Measurements from ENCODE around the gene TEX19. TPM values are rescaled to one million over a fixed set of nuclear protein-coding genes. Genes with fewer than 3 reads are reported as not detected.

Gene TEX19
- total and polyA plus RNA-seq, 10 of the 15 experiments (the other 5 are each of a cell fraction or from before 2014, with no cell fraction given) = 0.03 to 0.32 (median 0.13) TPM; not detected in 3

DNA sequence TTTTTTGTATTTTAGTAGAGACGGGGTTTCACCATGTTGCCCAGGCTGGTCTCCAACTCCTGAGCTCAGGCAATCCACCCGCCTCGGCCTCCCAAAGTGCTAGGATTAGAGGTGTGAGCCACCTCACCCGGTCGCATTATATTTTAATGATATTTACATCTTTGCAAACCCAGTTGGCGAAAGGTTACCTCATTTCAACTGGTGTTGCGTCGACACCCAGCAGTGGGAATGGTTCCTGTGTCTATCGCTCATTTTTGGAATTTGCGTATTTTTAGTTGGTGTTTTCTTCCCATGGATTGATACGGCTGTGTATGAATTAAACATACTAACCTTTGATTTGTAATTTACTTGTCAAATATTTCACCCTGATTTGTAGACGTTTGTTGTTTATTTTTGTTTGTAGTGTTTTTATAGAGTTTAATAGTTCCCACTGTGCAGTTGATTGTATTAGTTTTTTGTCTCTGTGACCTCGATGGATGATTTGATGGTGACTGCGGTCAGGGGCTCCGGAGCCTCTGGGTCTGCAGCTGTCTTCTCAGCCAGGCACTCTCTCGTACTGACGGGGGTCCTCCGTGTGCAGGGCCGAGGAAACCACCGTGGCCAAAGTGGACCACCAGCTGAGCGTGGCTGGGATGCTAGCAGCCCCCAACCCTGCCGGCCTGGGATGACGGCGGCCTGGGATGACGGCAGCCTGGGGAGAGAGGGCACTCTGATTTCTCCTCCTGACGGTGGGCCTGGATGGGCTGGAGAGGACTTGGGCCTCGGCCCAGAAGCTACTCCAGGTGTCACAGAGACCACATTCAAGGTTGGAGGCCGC is 45.6 kb upstream of the TEX19 start:
- in situ Hi-C loops (cut with MboI) = no loop called here
- H3K4me3 ChIP-seq = no peak overlapping the region
- intact Hi-C loops (cut with micrococcal nuclease; ENCODE audit: unreplicated experiment) = no loop called here
- H3K9me3 ChIP-seq (replicated peaks; ENCODE audit: control insufficient read depth, insufficient read depth, low read length) = no peaks in the 10 kb centered on the region
- peaks cover 0 to 2% of the 10 kb centered on the region in 2 experiments; a peak in 2 of 4 replicates for H3K27me3 ChIP-seq (replicated peaks in 1 of 2; ENCODE audit: control insufficient read depth in 2 of 2, insufficient read depth in 2 of 2, low read length in 1 of 2)
- H2AFZ ChIP-seq (ENCODE audit: control insufficient read depth, low read depth, low read length) = no peak overlapping the region
- H3K27ac ChIP-seq (ENCODE audit: control insufficient read depth, insufficient read depth) = no peak overlapping the region
- WGBS (ENCODE audit: insufficient coverage, insufficient replicate concordance, low lambda C conversion rate, missing lambda C conversion rate) = 55% methylated on average over 27 of the region's 28 CpGs
- H3K36me3 ChIP-seq (ENCODE audit: control insufficient read depth in 2 of 2, insufficient read depth in 2 of 2, low read length in 1 of 2) = no peaks in the 10 kb centered on the region
- H3K79me2 ChIP-seq (ENCODE audit: control insufficient read depth, insufficient read depth, low read length) = no peaks in the 10 kb centered on the region
- ChIA-PET CTCF (interaction anchor here (1.6 kb wide), 1 partner anchor 12 kb away, joined by 4 read pairs; no protein-coding TSS in a partner anchor), POLR2A (interaction anchor here (6.2 kb wide), 1 partner anchor 12 kb away, joined by 32 read pairs; no protein-coding TSS in a partner anchor), RAD21 (ENCODE audit: unreplicated experiment) (interaction anchor here (1.2 to 1.4 kb wide), 2 partner anchors 12 to 13 kb away, joined by 3 to 4 read pairs; no protein-coding TSS in a partner anchor), SMC1A (ENCODE audit: uncharacterized antibody, unreplicated experiment) (interaction anchor here (1.0 to 1.2 kb wide), 3 partner anchors 10 to 15 kb away, joined by 3 to 5 read pairs (median 5); no protein-coding TSS in a partner anchor)
- H3K9ac ChIP-seq (ENCODE audit: control insufficient read depth, insufficient read depth, low read length) = no peak overlapping the region
- DNase-seq (ENCODE audit: low read depth, low spot score) = no peak
- H3K4me1 ChIP-seq (ENCODE audit: control insufficient read depth, insufficient read depth, low read length) = no peaks in the 10 kb centered on the region
- H3K4me2 ChIP-seq (ENCODE audit: control insufficient read depth, insufficient read depth) = no peak overlapping the region
- TF ChIP-seq, protein P1, sequence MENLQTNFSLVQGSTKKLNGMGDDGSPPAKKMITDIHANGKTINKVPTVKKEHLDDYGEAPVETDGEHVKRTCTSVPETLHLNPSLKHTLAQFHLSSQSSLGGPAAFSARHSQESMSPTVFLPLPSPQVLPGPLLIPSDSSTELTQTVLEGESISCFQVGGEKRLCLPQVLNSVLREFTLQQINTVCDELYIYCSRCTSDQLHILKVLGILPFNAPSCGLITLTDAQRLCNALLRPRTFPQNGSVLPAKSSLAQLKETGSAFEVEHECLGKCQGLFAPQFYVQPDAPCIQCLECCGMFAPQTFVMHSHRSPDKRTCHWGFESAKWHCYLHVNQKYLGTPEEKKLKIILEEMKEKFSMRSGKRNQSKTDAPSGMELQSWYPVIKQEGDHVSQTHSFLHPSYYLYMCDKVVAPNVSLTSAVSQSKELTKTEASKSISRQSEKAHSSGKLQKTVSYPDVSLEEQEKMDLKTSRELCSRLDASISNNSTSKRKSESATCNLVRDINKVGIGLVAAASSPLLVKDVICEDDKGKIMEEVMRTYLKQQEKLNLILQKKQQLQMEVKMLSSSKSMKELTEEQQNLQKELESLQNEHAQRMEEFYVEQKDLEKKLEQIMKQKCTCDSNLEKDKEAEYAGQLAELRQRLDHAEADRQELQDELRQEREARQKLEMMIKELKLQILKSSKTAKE (IDR thresholded peaks at IDR 0.05; ENCODE audit: low read depth, poor library complexity, severe bottlenecking) = no peak
- TF ChIP-seq, protein P2, sequence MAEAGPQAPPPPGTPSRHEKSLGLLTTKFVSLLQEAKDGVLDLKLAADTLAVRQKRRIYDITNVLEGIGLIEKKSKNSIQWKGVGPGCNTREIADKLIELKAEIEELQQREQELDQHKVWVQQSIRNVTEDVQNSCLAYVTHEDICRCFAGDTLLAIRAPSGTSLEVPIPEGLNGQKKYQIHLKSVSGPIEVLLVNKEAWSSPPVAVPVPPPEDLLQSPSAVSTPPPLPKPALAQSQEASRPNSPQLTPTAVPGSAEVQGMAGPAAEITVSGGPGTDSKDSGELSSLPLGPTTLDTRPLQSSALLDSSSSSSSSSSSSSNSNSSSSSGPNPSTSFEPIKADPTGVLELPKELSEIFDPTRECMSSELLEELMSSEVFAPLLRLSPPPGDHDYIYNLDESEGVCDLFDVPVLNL (IDR thresholded peaks at IDR 0.05; ENCODE audit: low read depth, low read length) = no peak
- TF ChIP-seq CHD4 (IDR thresholded peaks at IDR 0.05) = no peak
- TF ChIP-seq, protein P3, sequence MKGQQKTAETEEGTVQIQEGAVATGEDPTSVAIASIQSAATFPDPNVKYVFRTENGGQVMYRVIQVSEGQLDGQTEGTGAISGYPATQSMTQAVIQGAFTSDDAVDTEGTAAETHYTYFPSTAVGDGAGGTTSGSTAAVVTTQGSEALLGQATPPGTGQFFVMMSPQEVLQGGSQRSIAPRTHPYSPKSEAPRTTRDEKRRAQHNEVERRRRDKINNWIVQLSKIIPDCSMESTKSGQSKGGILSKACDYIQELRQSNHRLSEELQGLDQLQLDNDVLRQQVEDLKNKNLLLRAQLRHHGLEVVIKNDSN (IDR thresholded peaks at IDR 0.05; ENCODE audit: borderline replicate concordance, extremely low read length, insufficient read depth, low read depth, low read length) = no peak
- no peak for TF ChIP-seq NFXL1 (IDR thresholded peaks at IDR 0.05; ENCODE audit: borderline replicate concordance)
- no peak for TF ChIP-seq KAT2A (conservative IDR thresholded peaks at IDR 0.05; ENCODE audit: control insufficient read depth, low read depth, low read length)
- TF ChIP-seq, protein P4, sequence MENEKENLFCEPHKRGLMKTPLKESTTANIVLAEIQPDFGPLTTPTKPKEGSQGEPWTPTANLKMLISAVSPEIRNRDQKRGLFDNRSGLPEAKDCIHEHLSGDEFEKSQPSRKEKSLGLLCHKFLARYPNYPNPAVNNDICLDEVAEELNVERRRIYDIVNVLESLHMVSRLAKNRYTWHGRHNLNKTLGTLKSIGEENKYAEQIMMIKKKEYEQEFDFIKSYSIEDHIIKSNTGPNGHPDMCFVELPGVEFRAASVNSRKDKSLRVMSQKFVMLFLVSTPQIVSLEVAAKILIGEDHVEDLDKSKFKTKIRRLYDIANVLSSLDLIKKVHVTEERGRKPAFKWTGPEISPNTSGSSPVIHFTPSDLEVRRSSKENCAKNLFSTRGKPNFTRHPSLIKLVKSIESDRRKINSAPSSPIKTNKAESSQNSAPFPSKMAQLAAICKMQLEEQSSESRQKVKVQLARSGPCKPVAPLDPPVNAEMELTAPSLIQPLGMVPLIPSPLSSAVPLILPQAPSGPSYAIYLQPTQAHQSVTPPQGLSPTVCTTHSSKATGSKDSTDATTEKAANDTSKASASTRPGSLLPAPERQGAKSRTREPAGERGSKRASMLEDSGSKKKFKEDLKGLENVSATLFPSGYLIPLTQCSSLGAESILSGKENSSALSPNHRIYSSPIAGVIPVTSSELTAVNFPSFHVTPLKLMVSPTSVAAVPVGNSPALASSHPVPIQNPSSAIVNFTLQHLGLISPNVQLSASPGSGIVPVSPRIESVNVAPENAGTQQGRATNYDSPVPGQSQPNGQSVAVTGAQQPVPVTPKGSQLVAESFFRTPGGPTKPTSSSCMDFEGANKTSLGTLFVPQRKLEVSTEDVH (IDR thresholded peaks at IDR 0.05; ENCODE audit: low read depth, partially characterized antibody) = no peak
- FAIRE-seq = no peak
- no peaks in the 10 kb centered on the region for H4K20me1 ChIP-seq (ENCODE audit: control insufficient read depth, insufficient read depth)
- BruUV-seq (replicated peaks) = no TSS peak
- no peak for ATAC-seq
